K562 (cell line): Measurements from ENCODE around the gene GNAZ. TPM values are rescaled to one million over a fixed set of nuclear protein-coding genes. Genes with fewer than 3 reads are reported as not detected.

ENCODE experiments used
- BRD4 ChIP-seq: fragments of 200-600 bp; sonication (generic); IDR thresholded peaks from 2 replicates; pipeline ENCODE4 v1.6.1; 2017; ENCODE audit warnings: inconsistent platforms
- BRD9 ChIP-seq: fragments of 450-650 bp; IDR thresholded peaks from 2 replicates; pipeline ENCODE4 v1.6.1; 2018; ENCODE audit warnings: low read depth; ENCODE audit not compliant: partially characterized antibody
- HBP1 ChIP-seq: fragments of 450-650 bp; formaldehyde crosslinking; IDR thresholded peaks from 2 replicates; pipeline ENCODE4 v1.4.0; 2022; ENCODE audit warnings: missing genetic modification characterization
- HNRNPLL ChIP-seq: fragments of 200-400 bp; formaldehyde crosslinking; IDR thresholded peaks from 2 replicates; pipeline ENCODE4 v1.6.1; 2017; ENCODE audit warnings: low read length, low read depth, mild to moderate bottlenecking; ENCODE audit not compliant: poor library complexity, severe bottlenecking
- HSF4 ChIP-seq: fragments of 250-450 bp; sonication (Bioruptor Pico); IDR thresholded peaks from 2 replicates; pipeline ENCODE4 v2.1.2; 2022; ENCODE audit warnings: mild to moderate bottlenecking, moderate library complexity, borderline replicate concordance
- OTX1 ChIP-seq: fragments of 450-650 bp; formaldehyde crosslinking; IDR thresholded peaks from 2 replicates; pipeline ENCODE4 v1.4.0; 2022; ENCODE audit warnings: mild to moderate bottlenecking
- PRDM10 ChIP-seq: fragments of 450-650 bp; IDR thresholded peaks from 2 replicates; pipeline ENCODE4 v1.6.1; 2018; ENCODE audit not compliant: partially characterized antibody
- PTBP1 ChIP-seq: fragments of 200-400 bp; formaldehyde crosslinking; IDR thresholded peaks from 2 replicates; pipeline ENCODE4 v1.6.1; 2017; ENCODE audit warnings: low read depth, low read length
- RFX1 ChIP-seq: fragments of 450-650 bp; IDR thresholded peaks from 2 replicates; pipeline ENCODE4 v1.6.1; 2016; ENCODE audit warnings: mild to moderate bottlenecking, moderate library complexity
- SIRT6 ChIP-seq: IDR thresholded peaks from one replicate; pipeline ENCODE4 v1.6.1; 2012; ENCODE audit warnings: low read depth, mild to moderate bottlenecking, control low read depth, inconsistent platforms, low read length, moderate library complexity
- SRSF1 ChIP-seq: fragments of 200-400 bp; formaldehyde crosslinking; IDR thresholded peaks from 2 replicates; pipeline ENCODE4 v1.6.1; 2017; ENCODE audit warnings: mild to moderate bottlenecking, low read depth, low read length, moderate library complexity
- ZKSCAN3 ChIP-seq: fragments of 250-450 bp; sonication (Bioruptor Pico); IDR thresholded peaks from 2 replicates; pipeline ENCODE4 v1.4.0; 2020
- ZNF174 ChIP-seq: fragments of 250-450 bp; sonication (Bioruptor Pico); IDR thresholded peaks from 2 replicates; pipeline ENCODE4 v1.4.0; 2020; ENCODE audit warnings: mild to moderate bottlenecking
- ZNF592 ChIP-seq: fragments of 450-650 bp; IDR thresholded peaks from 2 replicates; pipeline ENCODE4 v1.6.1; 2017; ENCODE audit warnings: antibody characterized with exemption, mild to moderate bottlenecking
- ZNF76 ChIP-seq: fragments of 250-450 bp; sonication (Bioruptor Pico); IDR thresholded peaks from 2 replicates; pipeline ENCODE4 v1.4.0; 2020; ENCODE audit warnings: mild to moderate bottlenecking, moderate library complexity, borderline replicate concordance
- polyA plus RNA-seq, 8 experiments: library from polyadenylated mRNA; depleted of rRNA in 4 of 8; stranded (reverse) in 5 of 8; unstranded in 3 of 8; fragments of >200 nt; fragmentation: Nextera tagmentation in 2 of 8; fragmentation: Illumina TruSeq in 1 of 8; extraction: Ambion mirVana in 2 of 8; extraction: Trizol in 1 of 8; gene quantifications; 2 replicates each; pipeline versions ENCODE4 v1.2.1 to v1.2.3, GENCODE V29; 2011 to 2014; ENCODE audit warnings: inconsistent platforms in 1 of 8, missing spikeins in 1 of 8
- total RNA-seq, 7 experiments: library from RNA; depleted of rRNA in 6 of 7; stranded (reverse); fragments of >200 nt in 6 of 7; fragmentation: Illumina TruSeq in 2 of 7; extraction: Trizol in 2 of 7; gene quantifications; 2 replicates each; pipeline versions ENCODE4 v1.2.1 to v1.2.3, GENCODE V29; 2011 to 2021; ENCODE audit warnings: low replicate concordance in 1 of 7
- TF ChIP-seq, protein P1 (sequence below): IDR thresholded peaks from 2 replicates; pipeline ENCODE4 v1.6.1; 2012; ENCODE audit warnings: low read depth, low read length, improper control_type of control experiment, borderline replicate concordance

The GNAZ gene
- total and polyA plus RNA-seq, 9 of the 15 experiments (the other 6 are each of a cell fraction or from before 2014, with no cell fraction given) = 0.04 to 0.22 (median 0.13) TPM; not detected in 3

GRCh38 chr22:23100124-23100801 lies 29.9 kb downstream of the GNAZ start (continued):
- TF ChIP-seq ZNF592 = no peak
- no peak for TF ChIP-seq PRDM10
- TF ChIP-seq BRD9 = no peak
- no peak for TF ChIP-seq OTX1 (CRISPR knock-in tag)
- no peak for TF ChIP-seq PTBP1
- no peak for TF ChIP-seq ZNF174 (CRISPR knock-in tag)
- TF ChIP-seq, protein P1, sequence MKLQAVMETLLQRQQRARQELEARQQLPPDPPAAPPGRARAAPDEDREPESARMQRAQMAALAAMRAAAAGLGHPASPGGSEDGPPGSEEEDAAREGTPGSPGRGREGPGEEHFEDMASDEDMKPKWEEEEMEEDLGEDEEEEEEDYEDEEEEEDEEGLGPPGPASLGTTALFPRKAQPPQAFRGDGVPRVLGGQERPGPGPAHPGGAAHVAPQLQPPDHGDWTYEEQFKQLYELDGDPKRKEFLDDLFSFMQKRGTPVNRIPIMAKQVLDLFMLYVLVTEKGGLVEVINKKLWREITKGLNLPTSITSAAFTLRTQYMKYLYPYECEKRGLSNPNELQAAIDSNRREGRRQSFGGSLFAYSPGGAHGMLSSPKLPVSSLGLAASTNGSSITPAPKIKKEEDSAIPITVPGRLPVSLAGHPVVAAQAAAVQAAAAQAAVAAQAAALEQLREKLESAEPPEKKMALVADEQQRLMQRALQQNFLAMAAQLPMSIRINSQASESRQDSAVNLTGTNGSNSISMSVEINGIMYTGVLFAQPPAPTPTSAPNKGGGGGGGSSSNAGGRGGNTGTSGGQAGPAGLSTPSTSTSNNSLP = no peak
- TF ChIP-seq HBP1 (CRISPR knock-in tag) = no peak
- no peak for TF ChIP-seq HNRNPLL
- TF ChIP-seq ZNF76 (CRISPR knock-in tag) = no peak
- TF ChIP-seq RFX1 = no peak
- TF ChIP-seq BRD4 = no peak
- TF ChIP-seq SRSF1 = no peak
- no peak for TF ChIP-seq SIRT6
- no peak for TF ChIP-seq HSF4
- no peak for TF ChIP-seq ZKSCAN3 (CRISPR knock-in tag)
